Nephron progenitor cell (in vitro differentiated cells): ENCODE results near the gene TCEA3.

ENCODE experiments used
- DNase-seq: peaks from one replicate; pipeline ENCODE4 v3.0.0; 2021
- H3K27ac Mint-ChIP-seq: 2 replicates; pipeline ENCODE4 v1.8.0; 2021; ENCODE audit warnings: mild to moderate bottlenecking, moderate library complexity, mixed read lengths
- H3K27me3 Mint-ChIP-seq: 2 replicates; pipeline ENCODE4 v1.8.0; 2021; ENCODE audit warnings: mild to moderate bottlenecking, low read depth, mixed read lengths; ENCODE audit not compliant: poor library complexity
- H3K36me3 Mint-ChIP-seq: 2 replicates; pipeline ENCODE4 v1.8.0; 2021; ENCODE audit warnings: low read depth, mixed read lengths
- H3K4me1 Mint-ChIP-seq: 2 replicates; pipeline ENCODE4 v1.8.0; 2021; ENCODE audit warnings: mixed read lengths
- H3K4me3 Mint-ChIP-seq: 2 replicates; pipeline ENCODE4 v1.8.0; 2021; ENCODE audit warnings: mild to moderate bottlenecking, moderate library complexity, mixed read lengths
- H3K9me3 Mint-ChIP-seq: 2 replicates; pipeline ENCODE4 v1.8.0; 2021; ENCODE audit warnings: mild to moderate bottlenecking, moderate library complexity, mixed read lengths
- CTCF ChIP-seq: fragments of 200-600 bp; sonication (generic); IDR thresholded peaks from 2 replicates; pipeline ENCODE4 v1.5.0; 2021; ENCODE audit warnings: antibody characterized with exemption

TCEA3 gene

GRCh38 chr1:23449958-23450357 is 25.4 kb upstream of the TCEA3 start:
- Mint-ChIP-seq H3K9me3 (no peaks in the 10 kb centered on the region), H3K27me3 (no peaks in the 10 kb centered on the region), H3K4me1 (peaks cover 25% of the 10 kb centered on the region), H3K4me3 (no peak overlapping the region), H3K36me3 (peaks cover 12% of the 10 kb centered on the region), H3K27ac (no peak overlapping the region)
- DNase-seq: no peak
- no peak for TF ChIP-seq CTCF

- no peaks in the 10 kb centered on the region for H3K9me3 Mint-ChIP-seq
- peaks cover 25% of the 10 kb centered on the region for H3K4me1 Mint-ChIP-seq
- no peak for TF ChIP-seq CTCF
- peaks cover 8% of the 10 kb centered on the region for H3K36me3 Mint-ChIP-seq
- H3K27me3 Mint-ChIP-seq: no peaks in the 10 kb centered on the region
- H3K4me3 Mint-ChIP-seq: no peak overlapping the region
- H3K27ac Mint-ChIP-seq: no peak overlapping the region
- DNase-seq: no peak
Observed at GRCh38 chr1:23449306-23449705, 24.8 kb upstream of the TCEA3 start.

- no peak overlapping the region for H3K27ac Mint-ChIP-seq
- H3K4me3 Mint-ChIP-seq: no peak overlapping the region
- no peaks in the 10 kb centered on the region for H3K9me3 Mint-ChIP-seq
- peaks cover 8% of the 10 kb centered on the region for H3K36me3 Mint-ChIP-seq
- TF ChIP-seq CTCF: no peak
- H3K27me3 Mint-ChIP-seq: no peaks in the 10 kb centered on the region
- DNase-seq: no peak
- H3K4me1 Mint-ChIP-seq: peaks cover 25% of the 10 kb centered on the region
Observed at GRCh38 chr1:23448846-23449245, 24.3 kb upstream of the TCEA3 start.

- H3K9me3 Mint-ChIP-seq: no peaks in the 10 kb centered on the region
- H3K36me3 Mint-ChIP-seq: peaks cover 22% of the 10 kb centered on the region
- no peaks in the 10 kb centered on the region for H3K27me3 Mint-ChIP-seq
- TF ChIP-seq CTCF: no peak
- H3K4me1 Mint-ChIP-seq: peaks cover 10% of the 10 kb centered on the region
- DNase-seq: no peak
- no peak overlapping the region for H3K27ac Mint-ChIP-seq
- no peak overlapping the region for H3K4me3 Mint-ChIP-seq
Observed at GRCh38 chr1:23446661-23447310, 22.2 kb upstream of the TCEA3 start.

- Mint-ChIP-seq H3K27ac (no peak overlapping the region), H3K9me3 (no peaks in the 10 kb centered on the region), H3K4me3 (no peak overlapping the region), H3K4me1 (peaks cover 2% of the 10 kb centered on the region), H3K36me3 (peaks cover 29% of the 10 kb centered on the region), H3K27me3 (no peaks in the 10 kb centered on the region)
- DNase-seq: no peak
- TF ChIP-seq CTCF: no peak
Observed at GRCh38 chr1:23444596-23445390, 20.2 kb upstream of the TCEA3 start.

GRCh38 chr1:23444104-23444533 is 19.6 kb upstream of the TCEA3 start:
- H3K9me3 Mint-ChIP-seq: no peaks in the 10 kb centered on the region
- peaks cover 30% of the 10 kb centered on the region for H3K36me3 Mint-ChIP-seq
- no peaks in the 10 kb centered on the region for H3K4me1 Mint-ChIP-seq
- no peak overlapping the region for H3K27ac Mint-ChIP-seq
- no peak for TF ChIP-seq CTCF
- H3K4me3 Mint-ChIP-seq: no peak overlapping the region
- no peaks in the 10 kb centered on the region for H3K27me3 Mint-ChIP-seq
- no peak for DNase-seq
